Keratinocyte (primary cell): ENCODE measurements around the gene PRR22. TPM values are rescaled to one million over a fixed set of nuclear protein-coding genes. Genes with fewer than 3 reads are reported as not detected.

ENCODE experiments used
- DNase-seq: peaks from one replicate; pipeline ENCODE4 v3.0.0-alpha.2; 2011; ENCODE audit warnings: low read depth, missing footprints, low spot score
- FAIRE-seq: peaks from 2 replicates; lab custom pipeline; 2011; peaks lifted over from hg19 to GRCh38; lab: Jason Lieb, UNC
- H2AFZ ChIP-seq: 2 replicates; pipeline ENCODE4 v1.6.0; 2012; ENCODE audit warnings: low read length, control low read depth, inconsistent platforms; ENCODE audit not compliant: control insufficient read depth
- H3K27ac ChIP-seq: 2 replicates; pipeline ENCODE4 v1.5.1; 2011; ENCODE audit warnings: low read length; ENCODE audit not compliant: control insufficient read depth, insufficient read depth
- H3K27me3 ChIP-seq: 3 replicates; pipeline ENCODE4 v1.6.0; 2011; ENCODE audit warnings: low read length; ENCODE audit not compliant: control insufficient read depth, insufficient read depth; ENCODE audit errors: extremely low read depth
- H3K36me3 ChIP-seq, 2 experiments: 2 replicates in 1 of 2; 3 replicates in 1 of 2; pipeline ENCODE4 v1.5.1; 2011; ENCODE audit warnings: low read length in 2 of 2, mild to moderate bottlenecking in 1 of 2; ENCODE audit not compliant: control insufficient read depth in 2 of 2, insufficient read depth in 2 of 2; ENCODE audit errors: extremely low read depth in 1 of 2
- H3K4me1 ChIP-seq: 3 replicates; pipeline ENCODE4 v1.5.1; 2011; ENCODE audit warnings: low read length; ENCODE audit not compliant: control insufficient read depth, insufficient read depth; ENCODE audit errors: extremely low read depth
- H3K4me2 ChIP-seq: 3 replicates; pipeline ENCODE4 v1.6.0; 2011; ENCODE audit warnings: low read depth, low read length; ENCODE audit not compliant: control insufficient read depth, insufficient read depth; ENCODE audit errors: extremely low read depth
- H3K4me3 ChIP-seq, 3 experiments: fragments of 200-600 bp in 1 of 3; sonication (generic) in 1 of 3; 2 replicates in 2 of 3; 3 replicates in 1 of 3; pipeline ENCODE4 v1.5.1; 2011 to 2016; ENCODE audit warnings: low read length in 3 of 3, mild to moderate bottlenecking in 3 of 3, control low read depth in 2 of 3, inconsistent platforms in 1 of 3, low read depth in 1 of 3, mixed read lengths in 1 of 3, mixed run types in 1 of 3, moderate library complexity in 1 of 3; ENCODE audit not compliant: control insufficient read depth in 2 of 3, insufficient read depth in 2 of 3; ENCODE audit errors: extremely low read depth in 1 of 3
- H3K79me2 ChIP-seq: 2 replicates; pipeline ENCODE4 v1.6.0; 2012; ENCODE audit warnings: low read length; ENCODE audit not compliant: control insufficient read depth, insufficient read depth
- H3K9ac ChIP-seq: 3 replicates; pipeline ENCODE4 v1.6.0; 2011; ENCODE audit warnings: low read length; ENCODE audit not compliant: control insufficient read depth, insufficient read depth; ENCODE audit errors: extremely low read depth
- H3K9me1 ChIP-seq: 3 replicates; pipeline ENCODE4 v1.6.0; 2011; ENCODE audit warnings: low read length; ENCODE audit not compliant: control insufficient read depth, insufficient read depth; ENCODE audit errors: extremely low read depth
- H3K9me3 ChIP-seq: 2 replicates; pipeline ENCODE4 v1.5.1; 2012; ENCODE audit warnings: low read depth, low read length; ENCODE audit not compliant: control insufficient read depth
- H4K20me1 ChIP-seq: 3 replicates; pipeline ENCODE4 v1.6.0; 2011; ENCODE audit warnings: low read length; ENCODE audit not compliant: control insufficient read depth, insufficient read depth; ENCODE audit errors: extremely low read depth
- CTCF ChIP-seq, 3 experiments: IDR thresholded peaks in 1 of 3; conservative IDR thresholded peaks in 1 of 3; optimal IDR thresholded peaks in 1 of 3; 2 replicates in 2 of 3; 3 replicates in 1 of 3; pipeline versions ENCODE3 to v1.5.1; 2011; ENCODE audit warnings: low read length in 3 of 3, mild to moderate bottlenecking in 3 of 3, moderate library complexity in 2 of 3, control low read depth in 1 of 3, inconsistent platforms in 1 of 3; ENCODE audit not compliant: insufficient read depth in 2 of 3; ENCODE audit errors: extremely low read depth in 1 of 3
- EZH2 ChIP-seq: IDR thresholded peaks from one replicate; pipeline ENCODE4 v1.6.1; 2012; ENCODE audit warnings: inconsistent platforms, mild to moderate bottlenecking, low read length, moderate library complexity
- dilution Hi-C: fragments of 300-500 bp; cut with MboI; formaldehyde crosslinking; loops from one replicate; pipeline ENCODE4 v1.7.0; 2020; ENCODE audit warnings: low sequenced_read_pairs; ENCODE audit not compliant: extremely low pct_ligation_motif_present
- polyA plus RNA-seq, 5 experiments: library from polyadenylated mRNA; depleted of rRNA in 3 of 5; stranded (reverse) in 3 of 5; stranded (forward) in 1 of 5; unstranded in 1 of 5; fragments of >200 nt; gene quantifications; 1 replicate in 1 of 5; 2 replicates in 3 of 5; 3 replicates in 1 of 5; pipeline versions ENCODE4 v1.2.1 to v1.2.3, GENCODE V29; 2011 to 2012; ENCODE audit warnings: missing spikeins in 2 of 5, low read depth in 1 of 5, low replicate concordance in 1 of 5

PRR22 gene
- polyA plus RNA-seq, 1 donor (not counting 4 experiments of a cell fraction or from before 2014, with no cell fraction given): 0.55 TPM

- H3K9ac ChIP-seq: no peak overlapping the region
- H3K4me1 ChIP-seq: peaks cover 7% of the 10 kb centered on the region
- H2AFZ ChIP-seq: no peak overlapping the region
- H3K9me3 ChIP-seq: no peaks in the 10 kb centered on the region
- FAIRE-seq (no peak), DNase-seq (no peak)
- no peaks in the 10 kb centered on the region for H3K36me3 ChIP-seq
- no peaks in the 10 kb centered on the region for H3K79me2 ChIP-seq
- H4K20me1 ChIP-seq: peaks cover 2% of the 10 kb centered on the region
- peaks cover 30% of the 10 kb centered on the region for H3K27me3 ChIP-seq
- H3K27ac ChIP-seq: no peak overlapping the region
- no peak overlapping the region for H3K4me2 ChIP-seq
- no peaks in the 10 kb centered on the region for H3K9me1 ChIP-seq
- no peak overlapping the region for H3K4me3 ChIP-seq
- dilution Hi-C loops: no loop called here
- TF ChIP-seq CTCF (optimal IDR thresholded peaks at IDR 0.05 in 1 of 3, IDR thresholded peaks at IDR 0.05 in 1 of 3, conservative IDR thresholded peaks at IDR 0.05 in 1 of 3; ENCODE audit: extremely low read depth in 1 of 3, insufficient read depth in 2 of 3, low read length in 3 of 3) (peak; percentile 37 to 78 (median 70)), EZH2 (peak; percentile 84)
Measured at GRCh38 chr19:5805462-5806132, 21.1 kb upstream of the PRR22 start.

- FAIRE-seq (no peak), DNase-seq (no peak)
- peaks cover 2% of the 10 kb centered on the region for H4K20me1 ChIP-seq
- dilution Hi-C loops: no loop called here
- H3K9ac ChIP-seq: no peak within 1 kb of the TSS
- no peaks in the 10 kb centered on the region for H3K79me2 ChIP-seq
- H3K36me3 ChIP-seq: no peaks in the 10 kb centered on the region
- no peaks in the 10 kb centered on the region for H3K9me3 ChIP-seq
- H3K4me3 ChIP-seq: peak within 1 kb of the TSS in 1 of 3 experiments; percentile 48
- H3K27ac ChIP-seq: no peak within 1 kb of the TSS
- H3K9me1 ChIP-seq: no peaks in the 10 kb centered on the region
- peak within 1 kb of the TSS; percentile 85 for H3K4me2 ChIP-seq
- no peak within 1 kb of the TSS for H2AFZ ChIP-seq
- TF ChIP-seq EZH2 (peak; percentile 82), CTCF (optimal IDR thresholded peaks at IDR 0.05 in 1 of 3, IDR thresholded peaks at IDR 0.05 in 1 of 3, conservative IDR thresholded peaks at IDR 0.05 in 1 of 3; ENCODE audit: extremely low read depth in 1 of 3, insufficient read depth in 2 of 3, low read length in 3 of 3) (no peak)
- peaks cover 37% of the 10 kb centered on the region for H3K27me3 ChIP-seq
- H3K4me1 ChIP-seq: peaks cover 7% of the 10 kb centered on the region
Measured at GRCh38 chr19:5804516-5805461, 20.2 kb upstream of the PRR22 start, which contains the start of gene NRTN. Gene NRTN, plus strand, starts transcription at chr19:5805067. Its CDS starts 19,099 bp downstream, at chr19:5824166.
